CD4-positive, alpha-beta T cell treated with Interleukin-4 for 1 hour (primary cell): ENCODE data around the gene ABCB7.
A peak's percentile ranks its signal among the peaks of the same experiment; 100 is the strongest.
"Not testable (repeated sequence)": the region's sequence is repeated elsewhere in the genome, so short reads cannot be mapped to it uniquely, and the experiment has no call there.

Source experiments
- DNase-seq, 2 donors: peaks; one replicate each; pipeline ENCODE4 v3.0.0-alpha.2; 2020 to 2022

Gene ABCB7

GRCh38 chrX:75155827-75156525, at the start of gene ABCB7:
Gene ABCB7, minus strand, starts transcription at chrX:75156283. Its CDS starts 11 bp downstream, at chrX:75156272.
- peak; percentile 64 to 69 for DNase-seq

GRCh38 chrX:75188415-75189206, 32.5 kb upstream of the ABCB7 start:
- not testable (repeated sequence) for DNase-seq

GRCh38 chrX:75181721-75182120, 25.6 kb upstream of the ABCB7 start:
- DNase-seq: no peak

GRCh38 chrX:75179536-75180293, 23.6 kb upstream of the ABCB7 start:
- not testable (repeated sequence) for DNase-seq

GRCh38 chrX:75172257-75172890, 16.3 kb upstream of the ABCB7 start:
- DNase-seq: not testable (repeated sequence)

- no peak for DNase-seq
Observed at GRCh38 chrX:75158054-75158453, 2.0 kb upstream of the ABCB7 start.

- DNase-seq: peak in 1 of 2 donors; percentile 21
Observed at GRCh38 chrX:75156531-75156945, 455 bp upstream of the ABCB7 start.

GRCh38 chrX:75155447-75155826, 646 bp downstream of the ABCB7 start:
- DNase-seq: peak in 1 of 2 donors; percentile 0

GRCh38 chrX:75154871-75155270, 1.2 kb downstream of the ABCB7 start:
- no peak for DNase-seq

GRCh38 chrX:75151827-75152592, 4.1 kb downstream of the ABCB7 start:
- no peak for DNase-seq

GRCh38 chrX:75149654-75150053, 6.4 kb downstream of the ABCB7 start:
- no peak for DNase-seq

GRCh38 chrX:75132672-75133071, 23.4 kb downstream of the ABCB7 start:
- no peak for DNase-seq

- DNase-seq: no peak
Observed at GRCh38 chrX:75131973-75132627, 24.0 kb downstream of the ABCB7 start.

- DNase-seq: not testable (repeated sequence)
Observed at GRCh38 chrX:75129069-75129468, 27.0 kb downstream of the ABCB7 start.

GRCh38 chrX:75118296-75118695, 37.8 kb downstream of the ABCB7 start:
- no peak for DNase-seq

- no peak for DNase-seq
Observed at GRCh38 chrX:75115707-75116413, 40.2 kb downstream of the ABCB7 start.

- no peak for DNase-seq
Observed at GRCh38 chrX:75114638-75115037, 41.4 kb downstream of the ABCB7 start.

- no peak for DNase-seq
Observed at GRCh38 chrX:75113664-75114063, 42.4 kb downstream of the ABCB7 start.

GRCh38 chrX:75107863-75108509, 48.1 kb downstream of the ABCB7 start:
- DNase-seq: no peak

GRCh38 chrX:75106772-75107171, 49.3 kb downstream of the ABCB7 start:
- DNase-seq: no peak
